K562 (cell line): ENCODE data around the gene PYGL. TPM values are rescaled to one million over a fixed set of nuclear protein-coding genes. Genes with fewer than 3 reads are reported as not detected.

Experiments
- ATAC-seq: fragments of 200-7000 bp; cut with Tn5 transposase; 3 replicates; pipeline ENCODE4 v1.9.1; 2020; ENCODE audit warnings: moderate library complexity
- BruUV-seq: library from RNA; stranded (reverse); fragments of 400-500 nt; replicated peaks from 2 replicates; lab custom pipeline; 2021; lab: Mats Ljungman, UMichigan
- CTCF ChIA-PET: fragments of 300-600 bp; formaldehyde crosslinking; extraction: SDS; loops from one replicate; lab custom pipeline; 2021; ENCODE audit warnings: low intra/inter-chr PET ratio; lab: Yijun Ruan, JAX
- POLR2A ChIA-PET: fragments of 300-600, 350-650 bp; sonication (Branson Sonifier 250); formaldehyde crosslinking; extraction: SDS; loops from one replicate; lab custom pipeline; 2021; ENCODE audit warnings: antibody characterized with exemption, inconsistent platforms; lab: Yijun Ruan, JAX
- DNase-seq, 4 experiments: peaks; one replicate each; pipeline versions ENCODE4 v3.0.0 to v3.0.0-alpha.2; 2011 to 2018; ENCODE audit warnings: low spot score in 3 of 4, mixed read lengths in 3 of 4; ENCODE audit errors: extremely low read depth in 1 of 4
- FAIRE-seq: peaks from 2 replicates; lab custom pipeline; 2011; peaks lifted over from hg19 to GRCh38; lab: Jason Lieb, UNC
- H2AFZ ChIP-seq: 2 replicates; pipeline ENCODE4 v1.6.0; 2011; ENCODE audit warnings: low read depth, low read length, control low read depth, inconsistent platforms
- H3K27ac ChIP-seq: fragments of 200-600 bp; 3 replicates; pipeline ENCODE4 v1.8.0; 2011; ENCODE audit warnings: low read depth, mild to moderate bottlenecking, control low read depth, inconsistent platforms, low read length, moderate library complexity, mixed read lengths; ENCODE audit errors: extremely low read depth
- H3K27me3 ChIP-seq, 2 experiments: fragments of 300-600 bp in 1 of 2; 2 replicates in 1 of 2; 3 replicates in 1 of 2; pipeline versions ENCODE4 v1.6.0 to v1.8.0; 2011; ENCODE audit warnings: inconsistent platforms in 2 of 2, low read length in 2 of 2, mild to moderate bottlenecking in 1 of 2, mixed read lengths in 1 of 2, moderate library complexity in 1 of 2; ENCODE audit not compliant: control insufficient read depth in 2 of 2, insufficient read depth in 2 of 2
- H3K36me3 ChIP-seq: fragments of 300-600 bp; 3 replicates; pipeline ENCODE4 v1.8.0; 2011; ENCODE audit warnings: mild to moderate bottlenecking, low read length, inconsistent platforms; ENCODE audit not compliant: control insufficient read depth, insufficient read depth
- H3K4me1 ChIP-seq, 2 experiments: fragments of 200-600 bp in 1 of 2; replicated peaks in 1 of 2; 2 replicates in 1 of 2; 3 replicates in 1 of 2; pipeline versions ENCODE4 v1.5.1 to v1.8.0; 2011; ENCODE audit warnings: inconsistent platforms in 2 of 2, low read length in 2 of 2, mild to moderate bottlenecking in 1 of 2, mixed read lengths in 1 of 2, moderate library complexity in 1 of 2; ENCODE audit not compliant: control insufficient read depth in 2 of 2, insufficient read depth in 2 of 2
- H3K4me2 ChIP-seq: 2 replicates; pipeline ENCODE4 v1.6.1; 2011; ENCODE audit warnings: low read length, control low read depth, inconsistent platforms, mixed read lengths; ENCODE audit not compliant: insufficient read depth
- H3K4me3 ChIP-seq: fragments of 200-600 bp; sonication (generic), shearing (Covaris generic); 2 replicates; pipeline ENCODE4 v1.5.1; 2016; ENCODE audit warnings: control low read depth, inconsistent platforms
- H3K79me2 ChIP-seq: fragments of 200-600 bp; 3 replicates; pipeline ENCODE4 v1.8.0; 2011; ENCODE audit warnings: low read length, inconsistent platforms; ENCODE audit not compliant: control insufficient read depth, insufficient read depth
- H3K9ac ChIP-seq, 2 experiments: 2 replicates each; pipeline versions ENCODE4 v1.6.0 to v1.6.1; 2011; ENCODE audit warnings: low read depth in 2 of 2, low read length in 2 of 2, control low read depth in 1 of 2, inconsistent platforms in 1 of 2, mild to moderate bottlenecking in 1 of 2, mixed read lengths in 1 of 2; ENCODE audit not compliant: insufficient read depth in 1 of 2
- H3K9me1 ChIP-seq: one replicate; pipeline ENCODE4 v1.6.0; 2011; ENCODE audit warnings: inconsistent platforms, mild to moderate bottlenecking, low read length, moderate library complexity; ENCODE audit not compliant: control insufficient read depth, insufficient read depth
- H3K9me3 ChIP-seq: replicated peaks from 2 replicates; pipeline ENCODE4 v1.5.1; 2011; ENCODE audit warnings: low read depth, low read length, inconsistent platforms; ENCODE audit not compliant: control insufficient read depth, insufficient read depth
- H4K20me1 ChIP-seq: replicated peaks from 2 replicates; pipeline ENCODE4 v1.6.1; 2011; ENCODE audit warnings: low read length, inconsistent platforms, mixed read lengths; ENCODE audit not compliant: control insufficient read depth, insufficient read depth
- CTCF ChIP-seq, 3 experiments: IDR thresholded peaks in 2 of 3; conservative IDR thresholded peaks in 1 of 3; 2 replicates each; pipeline ENCODE4 v1.5.1; 2011 to 2012; ENCODE audit warnings: low read length in 3 of 3, mild to moderate bottlenecking in 3 of 3, control low read depth in 2 of 3, improper control_type of control experiment in 1 of 3, inconsistent platforms in 1 of 3, low read depth in 1 of 3, mixed read lengths in 1 of 3, moderate library complexity in 1 of 3; ENCODE audit not compliant: insufficient read depth in 2 of 3
- EGR1 ChIP-seq: fragments of 450-650 bp; conservative IDR thresholded peaks from 2 replicates; pipeline ENCODE4 v1.6.1; 2017; ENCODE audit warnings: mild to moderate bottlenecking
- HNRNPH1 ChIP-seq: fragments of 200-400 bp; formaldehyde crosslinking; optimal IDR thresholded peaks from 2 replicates; pipeline ENCODE3; 2017; ENCODE audit warnings: low read depth, mild to moderate bottlenecking, low read length, moderate library complexity
- HSF4 ChIP-seq: fragments of 250-450 bp; sonication (Bioruptor Pico); IDR thresholded peaks from 2 replicates; pipeline ENCODE4 v2.1.2; 2022; ENCODE audit warnings: mild to moderate bottlenecking, moderate library complexity, borderline replicate concordance
- NCOA6 ChIP-seq: fragments of 450-650 bp; IDR thresholded peaks from 2 replicates; pipeline ENCODE4 v1.6.1; 2017; ENCODE audit warnings: mild to moderate bottlenecking
- PYGO2 ChIP-seq: fragments of 450-650 bp; IDR thresholded peaks from 2 replicates; pipeline ENCODE4 v1.6.1; 2016; ENCODE audit warnings: mild to moderate bottlenecking, missing genetic modification characterization, moderate library complexity, missing compliant biosample characterization
- SMARCB1 ChIP-seq: IDR thresholded peaks from 2 replicates; pipeline ENCODE4 v1.6.1; 2011; ENCODE audit warnings: improper control_type of control experiment, low read depth; ENCODE audit not compliant: insufficient read length
- SRSF3 ChIP-seq: fragments of 200-400 bp; formaldehyde crosslinking; IDR thresholded peaks from 2 replicates; pipeline ENCODE4 v1.6.1; 2016; ENCODE audit warnings: mild to moderate bottlenecking, low read length, moderate library complexity; ENCODE audit not compliant: insufficient read depth
- SRSF9 ChIP-seq: fragments of 200-400 bp; formaldehyde crosslinking; IDR thresholded peaks from 2 replicates; pipeline ENCODE4 v1.6.1; 2017; ENCODE audit warnings: low read depth, low read length, borderline replicate concordance
- TAF1 ChIP-seq: IDR thresholded peaks from 2 replicates; pipeline ENCODE4 v1.6.1; 2011; ENCODE audit warnings: mild to moderate bottlenecking, low read length, moderate library complexity; ENCODE audit not compliant: insufficient read depth, control insufficient read depth, severe bottlenecking; ENCODE audit errors: extremely low read depth
- ZFX ChIP-seq: sonication (generic); formaldehyde crosslinking; IDR thresholded peaks from 2 replicates; pipeline ENCODE4 v1.8.0; 2022; ENCODE audit warnings: mild to moderate bottlenecking, missing genetic modification reagents, moderate library complexity
- ZKSCAN1 ChIP-seq: fragments of 150-350 bp; IDR thresholded peaks from 2 replicates; pipeline ENCODE4 v1.6.1; 2016; ENCODE audit warnings: low read depth, low read length
- ZNF316 ChIP-seq: fragments of 450-650 bp; IDR thresholded peaks from 2 replicates; pipeline ENCODE4 v1.6.1; 2016
- ZNF431 ChIP-seq: sonication (generic); formaldehyde crosslinking; IDR thresholded peaks from 2 replicates; pipeline ENCODE4 v1.8.0; 2022; ENCODE audit warnings: mild to moderate bottlenecking, missing genetic modification reagents
- ZNF639 ChIP-seq, 2 experiments: fragments of 200-800 bp in 1 of 2; sonication (Bioruptor generic) in 1 of 2; sonication (generic) in 1 of 2; formaldehyde crosslinking in 1 of 2; IDR thresholded peaks in 1 of 2; conservative IDR thresholded peaks in 1 of 2; 2 replicates each; pipeline versions ENCODE4 v1.5.0 to v1.6.1; 2016 to 2020; ENCODE audit warnings: missing compliant biosample characterization in 1 of 2, missing genetic modification characterization in 1 of 2, missing genetic modification reagents in 1 of 2
- WGBS: fragments of 100-300 bp; shearing (Covaris generic); methylation state at CpG from one replicate; pipeline ENCODE4 v1.1.6; 2016; ENCODE audit warnings: low coverage, mixed read lengths; ENCODE audit not compliant: insufficient coverage; ENCODE audit errors: missing lambda C conversion rate; 5-methylcytosine and 5-hydroxymethylcytosine counted together
- in situ Hi-C: fragments of 300-500 bp; cut with MboI; formaldehyde crosslinking; loops from 4 replicates; pipeline ENCODE4 v1.15.0; 2018; ENCODE audit warnings: inconsistent platforms, mixed read lengths
- intact Hi-C: fragments of 100-400 bp; cut with micrococcal nuclease; formaldehyde crosslinking; loops from 2 replicates; pipeline ENCODE4 v1.14.2; 2022
- polyA plus RNA-seq, 8 experiments: library from polyadenylated mRNA; depleted of rRNA in 4 of 8; stranded (reverse) in 5 of 8; unstranded in 3 of 8; fragments of >200 nt; fragmentation: Nextera tagmentation in 2 of 8; fragmentation: Illumina TruSeq in 1 of 8; extraction: Ambion mirVana in 2 of 8; extraction: Trizol in 1 of 8; gene quantifications; 2 replicates each; pipeline versions ENCODE4 v1.2.1 to v1.2.3, GENCODE V29; 2011 to 2014; ENCODE audit warnings: inconsistent platforms in 1 of 8, missing spikeins in 1 of 8
- total RNA-seq, 7 experiments: library from RNA; depleted of rRNA in 6 of 7; stranded (reverse); fragments of >200 nt in 6 of 7; fragmentation: Illumina TruSeq in 2 of 7; extraction: Trizol in 2 of 7; gene quantifications; 2 replicates each; pipeline versions ENCODE4 v1.2.1 to v1.2.3, GENCODE V29; 2011 to 2021; ENCODE audit warnings: low replicate concordance in 1 of 7
- TF ChIP-seq, protein P1 (sequence below): fragments of 450-650 bp; formaldehyde crosslinking; IDR thresholded peaks from 2 replicates; pipeline ENCODE4 v1.4.0; 2020; ENCODE audit warnings: mild to moderate bottlenecking, moderate library complexity

Gene PYGL
- total and polyA plus RNA-seq, 9 of the 15 experiments (the other 6 are each of a cell fraction or from before 2014, with no cell fraction given) = 3.5 to 17.9 (median 13.1) TPM

DNA sequence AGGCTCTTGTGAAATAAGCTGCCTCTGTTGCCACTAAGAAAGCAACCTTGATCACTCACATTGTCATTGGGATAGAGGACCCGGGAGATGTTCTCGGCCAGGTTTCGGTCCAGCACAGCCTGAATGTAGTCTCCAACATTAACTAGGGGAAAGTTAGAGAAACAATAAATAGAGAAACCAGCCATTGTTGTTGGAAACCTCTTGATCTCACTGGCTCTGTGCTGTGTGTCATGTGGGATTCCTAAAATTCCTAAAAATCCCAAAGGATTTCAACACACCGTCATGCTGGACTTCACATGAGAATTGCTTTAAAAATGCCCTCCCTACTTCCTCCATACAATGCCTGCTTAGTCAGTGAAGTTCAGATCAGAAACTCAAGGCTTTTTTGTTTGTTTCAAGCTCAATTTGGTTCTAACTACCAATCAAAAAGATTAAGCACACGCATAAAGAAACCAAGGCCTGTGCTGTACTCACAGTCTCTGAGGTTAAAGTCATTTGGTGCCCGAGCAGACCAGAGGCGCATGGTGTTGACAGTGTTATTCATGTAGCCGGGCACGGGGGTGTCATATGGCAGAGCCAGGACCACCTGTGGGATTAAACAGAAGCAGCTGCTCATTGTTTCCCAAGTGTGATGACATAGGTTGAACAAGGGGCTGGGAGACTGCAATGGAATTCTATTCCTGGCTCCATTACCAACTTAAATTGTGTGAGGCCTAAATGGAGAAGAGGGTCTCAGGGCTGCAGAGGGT is 23.6 kb downstream of the PYGL start:
- ChIA-PET POLR2A (no interaction called here), CTCF (no interaction called here)
- no peaks in the 10 kb centered on the region for H3K27me3 ChIP-seq
- no peaks in the 10 kb centered on the region for H3K9me3 ChIP-seq
- H3K9ac ChIP-seq = no peak overlapping the region
- H4K20me1 ChIP-seq = no peaks in the 10 kb centered on the region
- ATAC-seq = no peak
- H3K4me2 ChIP-seq = no peak overlapping the region
- no peak overlapping the region for H3K27ac ChIP-seq
- in situ Hi-C loops (no loop called here), intact Hi-C loops (no loop called here)
- BruUV-seq = no TSS peak
- WGBS = 81% methylated on average over 9 of the region's 9 CpGs
- no peak for TF ChIP-seq SRSF3
- TF ChIP-seq CTCF (IDR thresholded peaks at IDR 0.05 in 2 of 3, conservative IDR thresholded peaks at IDR 0.05 in 1 of 3; ENCODE audit: insufficient read depth in 2 of 3, low read depth in 1 of 3, low read length in 3 of 3) = no peak
- TF ChIP-seq ZFX = no peak
- TF ChIP-seq, protein P1, sequence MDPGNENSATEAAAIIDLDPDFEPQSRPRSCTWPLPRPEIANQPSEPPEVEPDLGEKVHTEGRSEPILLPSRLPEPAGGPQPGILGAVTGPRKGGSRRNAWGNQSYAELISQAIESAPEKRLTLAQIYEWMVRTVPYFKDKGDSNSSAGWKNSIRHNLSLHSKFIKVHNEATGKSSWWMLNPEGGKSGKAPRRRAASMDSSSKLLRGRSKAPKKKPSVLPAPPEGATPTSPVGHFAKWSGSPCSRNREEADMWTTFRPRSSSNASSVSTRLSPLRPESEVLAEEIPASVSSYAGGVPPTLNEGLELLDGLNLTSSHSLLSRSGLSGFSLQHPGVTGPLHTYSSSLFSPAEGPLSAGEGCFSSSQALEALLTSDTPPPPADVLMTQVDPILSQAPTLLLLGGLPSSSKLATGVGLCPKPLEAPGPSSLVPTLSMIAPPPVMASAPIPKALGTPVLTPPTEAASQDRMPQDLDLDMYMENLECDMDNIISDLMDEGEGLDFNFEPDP (CRISPR knock-in tag) = no peak
- no peak for TF ChIP-seq NCOA6
- TF ChIP-seq ZNF639 (CRISPR knock-in tag; conservative IDR thresholded peaks at IDR 0.05 in 1 of 2, IDR thresholded peaks at IDR 0.05 in 1 of 2) = no peak
- no peak for TF ChIP-seq TAF1
- TF ChIP-seq PYGO2 (tag) = no peak
- no peak for TF ChIP-seq ZNF316
- TF ChIP-seq ZNF431 (CRISPR knock-in tag) = no peak
- no peak for TF ChIP-seq ZKSCAN1
- TF ChIP-seq SMARCB1 = no peak
- TF ChIP-seq HSF4 (CRISPR knock-in tag) = no peak
- TF ChIP-seq SRSF9 = no peak
- TF ChIP-seq EGR1 = no peak
- TF ChIP-seq HNRNPH1 = no peak
- peaks cover 5 to 7% of the 10 kb centered on the region in 2 experiments; a peak in 4 of 5 replicates for H3K4me1 ChIP-seq
- no peak for FAIRE-seq
- DNase-seq = no peak
- H3K79me2 ChIP-seq = no peaks in the 10 kb centered on the region
- no peaks in the 10 kb centered on the region for H3K9me1 ChIP-seq
- H2AFZ ChIP-seq = no peak overlapping the region
- no peak overlapping the region for H3K4me3 ChIP-seq
- H3K36me3 ChIP-seq = peaks cover 17% of the 10 kb centered on the region; the same call in 2 of the 3 replicates
